NCI-H460 (cell line): Measurements from ENCODE around the gene BRS3. TPM values are rescaled to one million over a fixed set of nuclear protein-coding genes. Genes with fewer than 3 reads are reported as not detected.
A peak's percentile ranks its signal among the peaks of the same experiment; 100 is the strongest.

Experiments
- DNase-seq: peaks from one replicate; pipeline ENCODE4 v3.0.0-alpha.2; 2016; ENCODE audit warnings: low read depth; ENCODE audit errors: extremely low read depth
- total RNA-seq: library from RNA; depleted of rRNA; stranded (reverse); fragments of >200 nt; shearing (Covaris generic); gene quantifications from 2 replicates; pipeline ENCODE4 v1.2.3, GENCODE V29; 2014

Gene BRS3
- total RNA-seq, 1 experiment from 2014 or later, result not detected

GRCh38 chrX:136493011-136493410, 5.3 kb downstream of the BRS3 start:
- DNase-seq, result no peak

GRCh38 chrX:136495043-136495442, 7.3 kb downstream of the BRS3 start:
- DNase-seq, result no peak

- no peak for DNase-seq
Measured at GRCh38 chrX:136496186-136496763, 8.5 kb downstream of the BRS3 start.

GRCh38 chrX:136496764-136497555, 9.2 kb downstream of the BRS3 start:
- peak; percentile 86 for DNase-seq

- no peak for DNase-seq
Measured at GRCh38 chrX:136497556-136498052, 9.9 kb downstream of the BRS3 start, which contains the start of gene HTATSF1. TSS of gene HTATSF1 (plus strand) at chrX:136497592. CDS start at chrX:136497685, 93 bp downstream.

- no peak for DNase-seq
Measured at GRCh38 chrX:136519069-136519468, 31.3 kb downstream of the BRS3 start.

- no peak for DNase-seq
Measured at GRCh38 chrX:136523770-136524169, 36.0 kb downstream of the BRS3 start.

- no peak for DNase-seq
Measured at GRCh38 chrX:136525738-136526606, 38.2 kb downstream of the BRS3 start.

- DNase-seq, result no peak
Measured at GRCh38 chrX:136528645-136529315, 41.0 kb downstream of the BRS3 start.

- no peak for DNase-seq
Measured at GRCh38 chrX:136529795-136530194, 42.0 kb downstream of the BRS3 start.

- DNase-seq, result no peak
Measured at GRCh38 chrX:136531951-136532350, 44.2 kb downstream of the BRS3 start, which contains the start of gene VGLL1. TSS of gene VGLL1 (plus strand) at chrX:136532215. CDS start at chrX:136536021, 3,806 bp downstream.

- DNase-seq, result no peak
Measured at GRCh38 chrX:136534131-136534530, 46.4 kb downstream of the BRS3 start.

GRCh38 chrX:136538811-136539210, 51.1 kb downstream of the BRS3 start:
- no peak for DNase-seq

GRCh38 chrX:136540226-136540625, 52.5 kb downstream of the BRS3 start:
- DNase-seq, result no peak

GRCh38 chrX:136541294-136541693, 53.5 kb downstream of the BRS3 start:
- DNase-seq, result no peak

- no peak for DNase-seq
Measured at GRCh38 chrX:136542281-136542680, 54.5 kb downstream of the BRS3 start.
